Measurements from ENCODE around the gene STK16. TPM values are rescaled to one million over a fixed set of nuclear protein-coding genes. Genes with fewer than 3 reads are reported as not detected.
"Not testable (repeated sequence)": the region's sequence is repeated elsewhere in the genome, so short reads cannot be mapped to it uniquely, and the experiment has no call there.

Gene STK16
- total and polyA plus RNA-seq, 7 experiments from 2014 or later: 17.4 to 35.0 (median 21.8) TPM

DNA sequence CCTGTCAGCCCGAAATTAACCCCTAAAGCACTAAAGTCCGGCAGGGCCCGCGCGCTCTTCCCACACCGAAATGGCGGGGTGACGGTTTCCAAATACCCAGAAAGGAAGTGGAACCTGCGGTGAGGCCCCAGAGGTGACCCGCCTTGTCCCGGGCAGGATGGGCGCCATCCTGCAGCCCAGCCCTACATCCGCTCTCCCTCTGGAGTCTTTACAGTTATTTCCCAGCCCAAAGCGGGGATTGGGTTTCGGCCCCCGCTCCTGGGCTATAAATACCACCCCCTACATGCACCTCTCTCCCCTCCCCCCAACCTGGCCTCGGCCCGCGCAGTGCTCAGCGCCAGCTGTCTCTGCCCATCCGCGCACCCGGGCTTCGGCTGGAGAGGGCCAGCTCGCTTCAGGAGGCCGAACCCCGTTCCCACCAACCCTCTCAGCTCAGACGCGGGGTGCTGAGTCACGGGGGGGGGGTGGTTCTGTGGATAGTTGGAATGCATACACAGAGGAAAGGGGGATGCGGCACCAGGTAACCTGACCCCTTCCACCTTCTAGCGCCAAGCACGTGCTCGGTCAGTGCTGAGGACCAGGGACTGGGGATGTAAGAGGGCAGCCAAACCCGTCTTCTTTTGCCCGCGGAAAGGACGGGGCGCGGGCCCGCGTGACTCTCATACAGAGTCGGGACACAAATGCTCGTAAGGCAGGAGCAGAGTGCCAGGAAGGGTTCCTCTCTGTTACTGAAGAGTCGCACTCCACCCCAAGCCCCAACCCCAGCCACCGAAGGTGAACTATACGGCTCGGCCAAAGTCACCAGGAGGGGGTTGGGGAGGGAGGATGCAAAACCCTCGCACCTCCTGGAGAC is 7.8 kb downstream of the STK16 start, which contains the start of gene TUBA4B:
Gene TUBA4B (plus strand): TSS at position 344 of the 853 bp plus-strand sequence. CDS start 165 bp downstream, at position 509.
- ChIA-PET POLR2A (interaction anchor here (0.6 to 14.3 kb wide), 24 partner anchors 9 to 1091 kb away, joined by 3 to 575 read pairs (median 4); partner anchors contain the start of genes ABCB6, ANKZF1, ATG9A and CNPPD1), CTCF (interaction anchor here (0.7 to 4.1 kb wide), 11 partner anchors 8 to 84 kb away, joined by 3 to 21 read pairs (median 5); partner anchors contain the start of genes ANKZF1, ATG9A, CNPPD1 and GLB1L)
- Mint-ChIP-seq H3K9me3 (peaks cover 0 to 8% (median 0%) of the 10 kb centered on the region in 11 donors), H3K27me3 (no peaks in the 10 kb centered on the region), H3K36me3 (peaks cover 5 to 48% (median 34%) of the 10 kb centered on the region in 5 donors), H3K4me3 (peak within 1 kb of the TSS; percentile 82 to 100 (median 92)), H3K4me1 (peaks cover 32 to 62% (median 55%) of the 10 kb centered on the region in 7 donors), H3K27ac (peak within 1 kb of the TSS; percentile 88 to 99 (median 94))
- Histone ChIP-seq H3K27me3 (ENCODE audit: control insufficient read depth in 2 of 2, insufficient read depth in 2 of 2, low read length in 2 of 2) (no peaks in the 10 kb centered on the region), H3K36me3 (ENCODE audit: control insufficient read depth in 2 of 3, insufficient read depth in 3 of 3, low read length in 3 of 3) (peaks cover 10 to 46% (median 17%) of the 10 kb centered on the region in 3 experiments), H3K27ac (ENCODE audit: low read depth, low read length) (peak within 1 kb of the TSS; percentile 95), H3K4me3 (ENCODE audit: low read length) (peak within 1 kb of the TSS; percentile 79), H3K9me3 (ENCODE audit: control insufficient read depth in 2 of 3, low read length in 3 of 3) (no peaks in the 10 kb centered on the region), H3K4me1 (ENCODE audit: control insufficient read depth in 2 of 2, insufficient read depth in 2 of 2, low read length in 2 of 2) (peaks cover 40 to 46% of the 10 kb centered on the region in 2 donors)
- ATAC-seq: peak; percentile 34
- peak in 8 of 9 donors; percentile 31 to 72 (median 45) for DNase-seq
- intact Hi-C loops (cut with micrococcal nuclease): loop anchor here (1.0 to 10.0 kb wide), 16 partner anchors 8 to 968 kb away; partner anchors contain the start of genes ANKZF1 (in 2 of the 2), ATG9A (in 2 of the 2), CNOT9 (in 2 of the 2) and GLB1L (in 2 of the 2)

DNA sequence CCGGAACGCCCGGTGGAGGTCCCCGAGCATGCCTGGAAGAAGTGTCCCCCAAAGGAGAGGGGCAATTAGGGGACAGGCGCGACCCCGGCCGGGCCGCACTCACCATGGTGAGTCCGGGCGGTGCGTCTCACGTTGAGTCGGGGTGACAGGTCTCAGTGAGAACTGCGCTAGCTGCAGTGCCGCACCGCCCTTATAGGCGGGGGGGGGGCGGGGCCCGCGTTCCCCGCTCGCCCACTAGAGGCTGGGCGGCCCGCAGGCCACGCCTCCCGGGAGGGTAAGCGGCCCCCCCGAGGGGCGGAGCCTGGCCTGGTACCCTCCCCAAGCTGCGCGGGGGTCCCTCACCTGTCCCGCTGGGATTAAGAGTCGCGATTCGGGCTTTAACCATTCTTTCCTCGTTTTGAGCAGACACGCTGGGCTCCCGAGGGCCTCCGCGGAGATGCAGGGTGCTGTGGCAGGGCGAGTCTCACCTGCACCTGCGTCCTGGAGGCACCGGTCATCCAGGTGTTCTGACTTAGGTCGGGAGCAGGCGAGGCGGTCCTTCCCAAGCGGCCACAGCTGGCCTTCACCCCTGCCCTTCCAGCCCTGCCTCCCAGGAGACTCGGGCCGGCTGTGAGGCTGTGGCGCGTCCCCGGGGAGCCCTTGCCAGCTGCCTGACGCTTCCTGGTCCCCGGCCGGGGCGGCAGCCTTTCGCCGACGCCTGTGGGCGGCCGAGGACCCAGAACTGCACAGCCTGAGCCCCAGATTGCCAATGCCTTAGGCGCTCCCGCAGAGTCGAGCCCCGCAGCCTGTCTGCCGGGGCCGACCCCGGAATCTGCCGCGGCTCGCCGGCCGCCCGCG is 8.7 kb downstream of the STK16 start, which contains the start of gene TUBA4A:
Gene TUBA4A (minus strand): TSS at position 166 of the 837 bp plus-strand sequence. CDS start 60 bp downstream, at position 106.
- ChIA-PET CTCF (interaction anchor here (0.7 to 4.1 kb wide), 8 partner anchors 9 to 95 kb away, joined by 3 to 21 read pairs (median 6); partner anchors contain the start of genes ANKZF1, ATG9A, DNAJB2 and GLB1L), POLR2A (interaction anchor here (0.7 to 14.3 kb wide), 21 partner anchors 8 to 134 kb away, joined by 3 to 575 read pairs (median 5); partner anchors contain the start of genes ABCB6, ANKZF1, ATG9A and CNPPD1)
- peak; percentile 92 for ATAC-seq
- Mint-ChIP-seq H3K27me3 (peaks cover 0 to 3% (median 0%) of the 10 kb centered on the region in 5 donors), H3K9me3 (peaks cover 0 to 6% (median 0%) of the 10 kb centered on the region in 11 donors), H3K4me3 (peak within 1 kb of the TSS; percentile 82 to 100 (median 92)), H3K4me1 (peaks cover 28 to 54% (median 47%) of the 10 kb centered on the region in 7 donors), H3K36me3 (peaks cover 5 to 39% (median 27%) of the 10 kb centered on the region in 5 donors), H3K27ac (peak within 1 kb of the TSS; percentile 88 to 99 (median 96))
- peak within 1 kb of the TSS; percentile 95 for H3K27ac ChIP-seq (ENCODE audit: low read depth, low read length)
- H3K36me3 ChIP-seq (ENCODE audit: control insufficient read depth in 2 of 3, insufficient read depth in 3 of 3, low read length in 3 of 3): peaks cover 7 to 44% (median 17%) of the 10 kb centered on the region in 3 experiments
- no peaks in the 10 kb centered on the region for H3K9me3 ChIP-seq (ENCODE audit: control insufficient read depth in 2 of 3, low read length in 3 of 3)
- intact Hi-C loops (cut with micrococcal nuclease): loop anchor here (1.0 to 10.0 kb wide), 17 partner anchors 9 to 969 kb away; partner anchors contain the start of genes ANKZF1 (in 2 of the 2), ATG9A (in 2 of the 2), CNOT9 (in 2 of the 2) and DNAJB2 (in 2 of the 2)
- H3K4me3 ChIP-seq (ENCODE audit: low read length): peak within 1 kb of the TSS; percentile 79
- DNase-seq: peak; percentile 84 to 94 (median 91)
- H3K27me3 ChIP-seq (ENCODE audit: control insufficient read depth in 2 of 2, insufficient read depth in 2 of 2, low read length in 2 of 2): no peaks in the 10 kb centered on the region
- peaks cover 31 to 38% of the 10 kb centered on the region in 2 donors for H3K4me1 ChIP-seq (ENCODE audit: control insufficient read depth in 2 of 2, insufficient read depth in 2 of 2, low read length in 2 of 2)

DNA sequence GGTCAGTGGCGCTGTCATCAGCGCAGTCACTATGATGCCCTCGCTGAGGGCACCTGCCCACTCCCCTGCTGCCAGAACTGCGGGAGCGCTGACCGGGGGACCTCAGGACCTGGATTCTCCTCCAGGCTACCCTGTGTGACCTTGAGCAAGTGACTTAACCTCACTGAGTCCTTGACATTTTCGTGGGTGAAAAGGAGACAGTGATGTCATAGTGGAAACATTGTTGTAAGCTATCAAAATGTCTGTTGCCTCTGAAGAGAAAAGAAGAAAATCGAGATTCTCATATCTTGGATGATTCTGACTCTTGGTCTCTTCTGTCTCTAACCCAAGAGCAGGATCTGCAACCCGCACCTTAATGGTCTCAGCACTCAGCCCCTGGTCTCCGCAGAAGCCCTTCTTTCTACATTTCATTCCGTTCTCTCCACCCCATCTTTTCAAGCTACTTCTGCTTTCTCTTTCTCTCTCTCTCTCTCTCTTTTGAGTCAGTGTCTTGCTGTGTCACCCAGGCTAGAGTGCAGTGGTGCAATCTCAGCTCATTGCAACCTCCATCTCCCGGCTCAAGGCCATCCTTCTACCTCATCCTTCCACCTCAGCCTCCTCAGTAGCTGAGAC is 9.4 kb downstream of the STK16 start:
- Mint-ChIP-seq H3K27ac (peak overlapping the region; percentile 88 to 97 (median 94)), H3K4me1 (peaks cover 24 to 46% (median 39%) of the 10 kb centered on the region in 7 donors), H3K36me3 (peaks cover 5 to 32% (median 20%) of the 10 kb centered on the region in 5 donors), H3K4me3 (peak overlapping the region; percentile 82 to 99 (median 92)), H3K9me3 (peaks cover 0 to 6% (median 0%) of the 10 kb centered on the region in 11 donors), H3K27me3 (peaks cover 0 to 7% (median 0%) of the 10 kb centered on the region in 5 donors)
- peaks cover 26 to 31% of the 10 kb centered on the region in 2 donors for H3K4me1 ChIP-seq (ENCODE audit: control insufficient read depth in 2 of 2, insufficient read depth in 2 of 2, low read length in 2 of 2)
- CTCF ChIA-PET: interaction anchor here (0.6 to 4.1 kb wide), 9 partner anchors 9 to 96 kb away, joined by 3 to 21 read pairs (median 5); partner anchors contain the start of genes ANKZF1, ATG9A, DNAJB2 and GLB1L
- H3K27me3 ChIP-seq (ENCODE audit: control insufficient read depth in 2 of 2, insufficient read depth in 2 of 2, low read length in 2 of 2): no peaks in the 10 kb centered on the region
- peak overlapping the region; percentile 95 for H3K27ac ChIP-seq (ENCODE audit: low read depth, low read length)
- intact Hi-C loops (cut with micrococcal nuclease): loop anchor here (1.0 to 10.0 kb wide), 7 partner anchors 25 to 970 kb away; partner anchors contain the start of genes CNOT9 (in 1 of the 2), CTDSP1 (in 1 of the 2), DNAJB2 (in 1 of the 2) and USP37 (in 1 of the 2)
- ATAC-seq (peak; percentile 55), DNase-seq (peak in 8 of 9 donors; percentile 45 to 81 (median 75))
- no peaks in the 10 kb centered on the region for H3K9me3 ChIP-seq (ENCODE audit: control insufficient read depth in 2 of 3, low read length in 3 of 3)
- H3K36me3 ChIP-seq (ENCODE audit: control insufficient read depth in 2 of 3, insufficient read depth in 3 of 3, low read length in 3 of 3): peaks cover 7 to 38% (median 17%) of the 10 kb centered on the region in 3 experiments
- peak overlapping the region; percentile 79 for H3K4me3 ChIP-seq (ENCODE audit: low read length)
- POLR2A ChIA-PET: interaction anchor here (0.6 to 14.3 kb wide), 16 partner anchors 8 to 368 kb away, joined by 3 to 575 read pairs (median 6); partner anchors contain the start of genes ABCB6, ANKZF1, ATG9A and CNPPD1

DNA sequence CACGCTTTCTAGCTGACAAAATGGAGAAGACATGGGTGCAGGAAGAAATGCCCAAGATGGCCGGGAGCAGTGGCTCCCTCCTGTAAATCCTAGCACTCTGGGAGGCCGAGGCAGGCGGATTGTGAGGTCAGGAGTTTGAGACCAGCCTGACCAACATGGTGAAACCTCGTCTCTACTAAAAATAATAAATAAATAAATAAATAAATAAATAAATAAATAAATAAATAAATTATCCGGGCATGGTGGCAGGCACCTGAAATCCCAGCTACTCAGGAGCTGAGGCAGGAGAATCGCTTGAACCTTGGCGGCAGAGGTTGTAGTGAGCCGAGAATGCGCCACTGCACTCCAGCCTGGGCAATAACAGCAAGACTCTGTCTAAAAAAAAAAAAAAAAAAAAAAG is 13.7 kb downstream of the STK16 start:
- Mint-ChIP-seq H3K4me1 (peaks cover 4 to 15% (median 11%) of the 10 kb centered on the region in 7 donors), H3K27me3 (peaks cover 0 to 25% (median 0%) of the 10 kb centered on the region in 5 donors)
- ChIA-PET CTCF (interaction anchor here (1.1 to 1.5 kb wide), 2 partner anchors 14 to 36 kb away, joined by 3 to 5 read pairs; no protein-coding TSS in a partner anchor), POLR2A (interaction anchor here (1.1 to 1.9 kb wide), 3 partner anchors 10 to 31 kb away, joined by 3 to 7 read pairs (median 3); partner anchors contain the start of genes ANKZF1 and ATG9A)
- not testable (repeated sequence) for H3K4me3 ChIP-seq (ENCODE audit: low read length); H3K36me3 Mint-ChIP-seq; H3K27ac ChIP-seq (ENCODE audit: low read depth, low read length); H3K27ac Mint-ChIP-seq; H3K27me3 ChIP-seq (ENCODE audit: control insufficient read depth in 2 of 2, insufficient read depth in 2 of 2, low read length in 2 of 2); H3K9me3 Mint-ChIP-seq; H3K4me1 ChIP-seq (ENCODE audit: control insufficient read depth in 2 of 2, insufficient read depth in 2 of 2, low read length in 2 of 2); H3K9me3 ChIP-seq (ENCODE audit: control insufficient read depth in 2 of 3, low read length in 3 of 3); ATAC-seq; H3K36me3 ChIP-seq (ENCODE audit: control insufficient read depth in 2 of 3, insufficient read depth in 3 of 3, low read length in 3 of 3); H3K4me3 Mint-ChIP-seq; DNase-seq
- intact Hi-C loops (cut with micrococcal nuclease): loop anchor here (10.0 kb wide), 2 partner anchors 694 to 974 kb away; partner anchors contain the start of genes CNOT9 (in 1 of the 2) and USP37 (in 1 of the 2)

Data from naive thymus-derived CD4-positive, alpha-beta T cell (primary cell).